H9 (cell line): ENCODE measurements around the gene SV2C. TPM values are rescaled to one million over a fixed set of nuclear protein-coding genes. Genes with fewer than 3 reads are reported as not detected.

Experiments
- DNase-seq: peaks from one replicate; pipeline ENCODE4 v3.0.0-alpha.2; 2017
- H2AFZ ChIP-seq: one replicate; pipeline ENCODE4 v1.6.1; 2013; ENCODE audit warnings: mild to moderate bottlenecking, low read length, control low read depth, moderate library complexity
- H2AK5ac ChIP-seq: 2 replicates; pipeline ENCODE4 v1.6.1; 2013; ENCODE audit warnings: low read length, control low read depth, mixed read lengths; ENCODE audit not compliant: insufficient read length
- H2BK120ac ChIP-seq: one replicate; pipeline ENCODE4 v1.6.1; 2013; ENCODE audit warnings: low read depth, mild to moderate bottlenecking, low read length, control low read depth, inconsistent platforms; ENCODE audit not compliant: poor library complexity, severe bottlenecking
- H2BK12ac ChIP-seq: 2 replicates; pipeline ENCODE4 v1.6.1; 2013; ENCODE audit warnings: low read length, control low read depth, mixed read lengths, low read depth; ENCODE audit not compliant: insufficient read length
- H2BK15ac ChIP-seq: 2 replicates; pipeline ENCODE4 v1.6.1; 2013; ENCODE audit warnings: low read depth, low read length, control low read depth
- H2BK20ac ChIP-seq: one replicate; pipeline ENCODE4 v1.6.1; 2013; ENCODE audit warnings: low read depth, mild to moderate bottlenecking, low read length, control low read depth, inconsistent platforms; ENCODE audit not compliant: poor library complexity, severe bottlenecking
- H2BK5ac ChIP-seq: 2 replicates; pipeline ENCODE4 v1.6.1; 2013; ENCODE audit warnings: low read length, control low read depth, mixed read lengths; ENCODE audit not compliant: insufficient read length
- H3K14ac ChIP-seq: 2 replicates; pipeline ENCODE4 v1.6.1; 2013; ENCODE audit warnings: low read length, control low read depth; ENCODE audit not compliant: insufficient read depth
- H3K18ac ChIP-seq: 2 replicates; pipeline ENCODE4 v1.6.1; 2013; ENCODE audit warnings: low read depth, mild to moderate bottlenecking, mixed read lengths, low read length, control low read depth; ENCODE audit not compliant: insufficient read length
- H3K23ac ChIP-seq: 2 replicates; pipeline ENCODE4 v1.6.1; 2013; ENCODE audit warnings: low read length, control low read depth, mixed read lengths, low read depth; ENCODE audit not compliant: insufficient read length
- H3K23me2 ChIP-seq: 2 replicates; pipeline ENCODE4 v1.6.1; 2013; ENCODE audit warnings: low read depth, mild to moderate bottlenecking, mixed read lengths, low read length, control low read depth; ENCODE audit not compliant: insufficient read length, poor library complexity, severe bottlenecking
- H3K27ac ChIP-seq: 2 replicates; pipeline ENCODE4 v1.5.1; 2013; ENCODE audit warnings: low read length, control low read depth, mixed read lengths, low read depth; ENCODE audit not compliant: insufficient read length
- H3K27me3 ChIP-seq: 2 replicates; pipeline ENCODE4 v1.6.1; 2013; ENCODE audit warnings: low read length, control low read depth, inconsistent platforms; ENCODE audit not compliant: insufficient read depth
- H3K4ac ChIP-seq: 2 replicates; pipeline ENCODE4 v1.6.1; 2013; ENCODE audit warnings: low read depth, mild to moderate bottlenecking, control low read depth, inconsistent platforms, low read length, moderate library complexity
- H3K4me1 ChIP-seq: 2 replicates; pipeline ENCODE4 v1.6.1; 2013; ENCODE audit warnings: low read length, control low read depth, inconsistent platforms; ENCODE audit not compliant: insufficient read depth
- H3K4me2 ChIP-seq: 2 replicates; pipeline ENCODE4 v1.6.1; 2013; ENCODE audit warnings: low read length, control low read depth, mixed read lengths; ENCODE audit not compliant: insufficient read length, insufficient read depth
- H3K56ac ChIP-seq: 2 replicates; pipeline ENCODE4 v1.6.1; 2013; ENCODE audit warnings: low read depth, mild to moderate bottlenecking, mixed read lengths, low read length, control low read depth; ENCODE audit not compliant: insufficient read length
- H3K79me1 ChIP-seq: 2 replicates; pipeline ENCODE4 v1.6.1; 2013; ENCODE audit warnings: low read depth, mild to moderate bottlenecking, moderate library complexity, low read length, control low read depth, inconsistent platforms; ENCODE audit not compliant: insufficient read depth, poor library complexity, severe bottlenecking
- H3K79me2 ChIP-seq: 2 replicates; pipeline ENCODE4 v1.6.1; 2013; ENCODE audit warnings: low read length, control low read depth, inconsistent platforms; ENCODE audit not compliant: insufficient read depth
- H3K9ac ChIP-seq: 2 replicates; pipeline ENCODE4 v1.6.1; 2013; ENCODE audit warnings: low read length, control low read depth, mixed read lengths; ENCODE audit not compliant: insufficient read length; ENCODE audit errors: extremely low read depth
- H3K9me3 ChIP-seq: one replicate; pipeline ENCODE4 v1.6.1; 2013; ENCODE audit warnings: low read depth, low read length, inconsistent platforms; ENCODE audit not compliant: control insufficient read depth
- H3T11ph ChIP-seq: one replicate; pipeline ENCODE4 v1.6.1; 2013; ENCODE audit warnings: mild to moderate bottlenecking, low read length, control low read depth, inconsistent platforms
- H4K20me1 ChIP-seq: one replicate; pipeline ENCODE4 v1.6.1; 2013; ENCODE audit not compliant: control insufficient read depth, insufficient read length, insufficient read depth
- H4K5ac ChIP-seq: 2 replicates; pipeline ENCODE4 v1.6.1; 2013; ENCODE audit warnings: low read depth, mild to moderate bottlenecking, mixed read lengths, low read length, control low read depth; ENCODE audit not compliant: insufficient read length
- H4K8ac ChIP-seq: replicated peaks from 2 replicates; pipeline ENCODE4 v1.6.1; 2013; ENCODE audit warnings: low read length, control low read depth, mixed read lengths, low read depth; ENCODE audit not compliant: insufficient read length
- H4K91ac ChIP-seq: 2 replicates; pipeline ENCODE4 v1.6.1; 2013; ENCODE audit warnings: low read depth, mild to moderate bottlenecking, moderate library complexity, mixed read lengths, low read length, control low read depth; ENCODE audit not compliant: insufficient read length
- H3K27ac Mint-ChIP-seq, 3 experiments: 2 replicates in 2 of 3; 3 replicates in 1 of 3; pipeline ENCODE4 v1.8.0; 2020 to 2021; ENCODE audit warnings: mixed read lengths in 3 of 3, mild to moderate bottlenecking in 1 of 3, moderate library complexity in 1 of 3
- H3K27me3 Mint-ChIP-seq: 2 replicates; pipeline ENCODE4 v1.8.0; 2021; ENCODE audit warnings: low read depth, mild to moderate bottlenecking, moderate library complexity, mixed read lengths
- H3K36me3 Mint-ChIP-seq, 3 experiments: 2 replicates in 2 of 3; 3 replicates in 1 of 3; pipeline ENCODE4 v1.8.0; 2020 to 2021; ENCODE audit warnings: low read depth in 3 of 3, mixed read lengths in 3 of 3; ENCODE audit not compliant: insufficient read depth in 1 of 3
- H3K4me1 Mint-ChIP-seq, 2 experiments: 2 replicates each; pipeline ENCODE4 v1.8.0; 2020; ENCODE audit warnings: mixed read lengths in 2 of 2
- H3K4me3 Mint-ChIP-seq, 2 experiments: 2 replicates in 1 of 2; 3 replicates in 1 of 2; pipeline ENCODE4 v1.8.0; 2020 to 2021; ENCODE audit warnings: mild to moderate bottlenecking in 2 of 2, mixed read lengths in 2 of 2, moderate library complexity in 1 of 2
- H3K9me3 Mint-ChIP-seq, 2 experiments: 2 replicates in 1 of 2; 3 replicates in 1 of 2; pipeline ENCODE4 v1.8.0; 2020; ENCODE audit warnings: mild to moderate bottlenecking in 2 of 2, mixed read lengths in 2 of 2, moderate library complexity in 1 of 2
- CTCF ChIP-seq: fragments of 200-600 bp; sonication (generic); conservative IDR thresholded peaks from 3 replicates; pipeline ENCODE4 v1.8.0; 2021; ENCODE audit warnings: antibody characterized with exemption, mild to moderate bottlenecking
- WGBS: extraction: QIAGEN DNeasy Blood & Tissue Kit; methylation state at CpG from one replicate; pipeline ENCODE4 v1.1.7; 2013; ENCODE audit warnings: missing lambda C conversion rate, low lambda C conversion rate, mixed read lengths; ENCODE audit not compliant: insufficient read length; ENCODE audit errors: extremely low coverage; 5-methylcytosine and 5-hydroxymethylcytosine counted together
- total RNA-seq: library from RNA; stranded (reverse); gene quantifications from 2 replicates; pipeline ENCODE4 v1.2.1, GENCODE V29; 2021

Gene SV2C
- total RNA-seq, 1 experiment from 2014 or later = 0.09 TPM

GRCh38 chr5:76099286-76099702 is 16.1 kb downstream of the SV2C start:
- no peak overlapping the region for H3K27ac ChIP-seq
- DNase-seq = no peak
- H2AK5ac ChIP-seq = no peak overlapping the region
- H3T11ph ChIP-seq = no peak overlapping the region
- H2BK120ac ChIP-seq = no peak overlapping the region
- no peak overlapping the region for H2BK5ac ChIP-seq
- H3K9me3 Mint-ChIP-seq = no peaks in the 10 kb centered on the region
- H3K23ac ChIP-seq = no peak overlapping the region
- no peaks in the 10 kb centered on the region for H3K36me3 Mint-ChIP-seq
- no peak overlapping the region for H3K14ac ChIP-seq
- H3K9ac ChIP-seq = no peak overlapping the region
- H3K27ac Mint-ChIP-seq = no peak overlapping the region
- no peak overlapping the region for H4K91ac ChIP-seq
- no peak for TF ChIP-seq CTCF
- no peak overlapping the region for H2BK15ac ChIP-seq
- no peak overlapping the region for H2AFZ ChIP-seq
- no peaks in the 10 kb centered on the region for H3K4me1 ChIP-seq
- no peaks in the 10 kb centered on the region for H3K4me1 Mint-ChIP-seq
- no CpG with 5 or more reads among the region's 2 CpGs for whole genome bisulfite sequencing
- H4K5ac ChIP-seq = no peak overlapping the region
- no peak overlapping the region for H3K4me3 Mint-ChIP-seq
- H3K9me3 ChIP-seq = no peaks in the 10 kb centered on the region
- no peak overlapping the region for H3K18ac ChIP-seq
- no peak overlapping the region for H3K4me2 ChIP-seq
- H3K79me1 ChIP-seq = no peaks in the 10 kb centered on the region
- no peaks in the 10 kb centered on the region for H3K79me2 ChIP-seq
- H4K8ac ChIP-seq = no peak overlapping the region
- H4K20me1 ChIP-seq = no peaks in the 10 kb centered on the region
- no peaks in the 10 kb centered on the region for H3K27me3 ChIP-seq
- no peak overlapping the region for H2BK12ac ChIP-seq
- no peak overlapping the region for H3K56ac ChIP-seq
- no peaks in the 10 kb centered on the region for H3K23me2 ChIP-seq
- peaks cover 15% of the 10 kb centered on the region for H3K27me3 Mint-ChIP-seq
- H3K4ac ChIP-seq = no peak overlapping the region
- no peak overlapping the region for H2BK20ac ChIP-seq
